ENCODE results near the gene GGNBP2. TPM values are rescaled to one million over a fixed set of nuclear protein-coding genes. Genes with fewer than 3 reads are reported as not detected.
A peak's percentile ranks its signal among the peaks of the same experiment; 100 is the strongest.

GGNBP2 gene, protein sequence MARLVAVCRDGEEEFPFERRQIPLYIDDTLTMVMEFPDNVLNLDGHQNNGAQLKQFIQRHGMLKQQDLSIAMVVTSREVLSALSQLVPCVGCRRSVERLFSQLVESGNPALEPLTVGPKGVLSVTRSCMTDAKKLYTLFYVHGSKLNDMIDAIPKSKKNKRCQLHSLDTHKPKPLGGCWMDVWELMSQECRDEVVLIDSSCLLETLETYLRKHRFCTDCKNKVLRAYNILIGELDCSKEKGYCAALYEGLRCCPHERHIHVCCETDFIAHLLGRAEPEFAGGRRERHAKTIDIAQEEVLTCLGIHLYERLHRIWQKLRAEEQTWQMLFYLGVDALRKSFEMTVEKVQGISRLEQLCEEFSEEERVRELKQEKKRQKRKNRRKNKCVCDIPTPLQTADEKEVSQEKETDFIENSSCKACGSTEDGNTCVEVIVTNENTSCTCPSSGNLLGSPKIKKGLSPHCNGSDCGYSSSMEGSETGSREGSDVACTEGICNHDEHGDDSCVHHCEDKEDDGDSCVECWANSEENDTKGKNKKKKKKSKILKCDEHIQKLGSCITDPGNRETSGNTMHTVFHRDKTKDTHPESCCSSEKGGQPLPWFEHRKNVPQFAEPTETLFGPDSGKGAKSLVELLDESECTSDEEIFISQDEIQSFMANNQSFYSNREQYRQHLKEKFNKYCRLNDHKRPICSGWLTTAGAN
- 27.6 and 35.7 TPM in 2 replicates for total RNA-seq (2014; rRNA removed; shearing (Covaris generic))

DNA sequence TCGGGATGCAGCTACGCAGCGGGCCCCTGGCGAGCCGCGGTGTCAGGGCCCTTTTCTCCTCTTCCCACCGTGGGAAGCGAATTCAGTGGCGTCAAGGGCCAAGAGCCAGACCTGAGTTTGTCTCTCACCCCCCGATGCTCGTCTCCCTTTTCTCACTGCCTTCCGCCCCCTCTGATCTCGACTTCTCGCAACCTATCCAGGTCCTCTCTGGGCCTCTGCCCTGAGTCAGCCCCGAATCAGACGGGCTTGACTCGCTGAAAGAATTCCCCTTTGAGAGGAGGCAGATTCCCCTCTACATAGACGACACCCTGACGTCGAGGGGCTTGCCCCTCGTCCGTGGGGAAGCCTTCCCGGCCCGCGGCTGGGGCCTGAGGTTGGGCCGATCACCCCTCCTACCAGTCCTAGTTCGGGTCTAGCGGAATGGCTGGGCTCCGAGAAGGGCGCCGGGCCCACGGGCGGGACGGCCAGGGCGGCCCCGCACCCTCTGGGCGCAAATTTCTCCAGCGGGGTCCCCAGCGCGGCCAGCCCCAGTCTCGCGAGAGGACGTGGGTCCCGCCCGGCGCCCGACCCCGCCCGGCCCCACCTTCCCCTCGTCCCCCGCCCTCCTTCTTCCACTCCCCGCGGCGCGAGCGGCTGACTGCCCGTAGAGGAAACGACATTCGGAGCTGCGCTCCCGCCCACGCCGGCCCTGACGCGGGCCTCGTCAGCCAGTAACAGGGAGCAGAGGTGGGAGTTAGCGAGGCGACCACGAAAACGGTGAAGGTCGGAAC, at the start of gene GGNBP2:
Gene GGNBP2 (plus strand): TSS at position 613 of the 770 bp plus-strand sequence. CDS start 806 bp downstream, outside the sequence.
- peak; percentile 97 for DNase-seq
- H3K4me3 ChIP-seq (ENCODE audit: insufficient read depth, low read depth, low read length), result peak within 1 kb of the TSS; percentile 92
- no peaks in the 10 kb centered on the region for H3K36me3 ChIP-seq (replicated peaks; ENCODE audit: control insufficient read depth, insufficient read depth, low read length)
- H3K27me3 ChIP-seq (ENCODE audit: control insufficient read depth, insufficient read depth, low read length), result no peaks in the 10 kb centered on the region

GRCh38 chr17:36495076-36495578, 49.6 kb upstream of the GGNBP2 start:
- no peak for DNase-seq
- H3K4me3 ChIP-seq (ENCODE audit: insufficient read depth, low read depth, low read length), result no peak overlapping the region
- H3K36me3 ChIP-seq (replicated peaks; ENCODE audit: control insufficient read depth, insufficient read depth, low read length), result peaks cover 40% of the 10 kb centered on the region

DNA sequence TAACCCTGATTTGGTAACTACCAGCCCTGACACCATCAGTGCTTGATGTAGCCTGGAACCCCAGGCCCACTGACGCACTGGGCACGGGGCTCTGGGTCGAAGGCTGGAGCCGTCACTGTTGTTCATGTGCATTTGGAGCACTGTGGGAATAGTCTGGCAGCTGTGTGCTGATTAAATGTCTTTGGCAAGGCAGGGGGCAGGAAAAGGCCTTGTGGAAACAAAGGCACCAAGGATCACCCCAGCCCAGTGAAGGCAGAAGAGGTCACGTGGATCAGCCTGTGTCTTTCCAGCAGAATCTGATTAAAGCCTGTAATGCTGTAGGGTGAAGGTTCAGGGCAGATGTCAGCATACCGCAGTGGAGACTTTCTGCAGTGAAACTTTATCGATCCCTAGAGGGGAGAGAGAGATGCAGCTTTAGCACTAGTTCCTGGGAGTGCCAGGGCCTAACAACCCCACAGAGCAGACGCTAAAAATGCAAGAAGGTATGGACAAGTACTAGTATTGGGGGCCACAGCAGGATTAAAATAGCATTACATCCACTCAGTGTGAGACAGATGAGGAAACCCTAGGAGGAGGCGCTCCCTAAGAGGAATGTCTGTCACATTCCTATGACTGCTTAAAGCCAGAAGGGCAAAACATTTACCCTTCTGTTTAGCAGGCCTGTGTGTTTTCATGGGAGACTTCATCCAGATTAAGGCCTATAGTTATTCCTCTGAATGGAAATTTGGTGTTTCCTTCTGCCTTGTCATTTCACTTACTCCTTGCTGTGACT, 48.5 kb upstream of the GGNBP2 start:
- no peak overlapping the region for H3K4me3 ChIP-seq (ENCODE audit: insufficient read depth, low read depth, low read length)
- peak; percentile 19 for DNase-seq
- no peaks in the 10 kb centered on the region for H3K27me3 ChIP-seq (ENCODE audit: control insufficient read depth, insufficient read depth, low read length)
- H3K36me3 ChIP-seq (replicated peaks; ENCODE audit: control insufficient read depth, insufficient read depth, low read length), result peaks cover 48% of the 10 kb centered on the region

More at GRCh38 chr17:36495076-36495578, 49.6 kb upstream of the GGNBP2 start:
- no peaks in the 10 kb centered on the region for H3K27me3 ChIP-seq (ENCODE audit: control insufficient read depth, insufficient read depth, low read length)

GRCh38 chr17:36498155-36498554, 46.6 kb upstream of the GGNBP2 start:
- DNase-seq, result peak; percentile 13
- no peaks in the 10 kb centered on the region for H3K27me3 ChIP-seq (ENCODE audit: control insufficient read depth, insufficient read depth, low read length)
- H3K4me3 ChIP-seq (ENCODE audit: insufficient read depth, low read depth, low read length), result no peak overlapping the region
- H3K36me3 ChIP-seq (replicated peaks; ENCODE audit: control insufficient read depth, insufficient read depth, low read length), result peaks cover 46% of the 10 kb centered on the region

- peak; percentile 9 for DNase-seq
- Histone ChIP-seq H3K36me3 (replicated peaks; ENCODE audit: control insufficient read depth, insufficient read depth, low read length) (peaks cover 48% of the 10 kb centered on the region), H3K27me3 (ENCODE audit: control insufficient read depth, insufficient read depth, low read length) (no peaks in the 10 kb centered on the region), H3K4me3 (ENCODE audit: insufficient read depth, low read depth, low read length) (no peak overlapping the region)
Observed at GRCh38 chr17:36498560-36499300, 46.0 kb upstream of the GGNBP2 start.

DNA sequence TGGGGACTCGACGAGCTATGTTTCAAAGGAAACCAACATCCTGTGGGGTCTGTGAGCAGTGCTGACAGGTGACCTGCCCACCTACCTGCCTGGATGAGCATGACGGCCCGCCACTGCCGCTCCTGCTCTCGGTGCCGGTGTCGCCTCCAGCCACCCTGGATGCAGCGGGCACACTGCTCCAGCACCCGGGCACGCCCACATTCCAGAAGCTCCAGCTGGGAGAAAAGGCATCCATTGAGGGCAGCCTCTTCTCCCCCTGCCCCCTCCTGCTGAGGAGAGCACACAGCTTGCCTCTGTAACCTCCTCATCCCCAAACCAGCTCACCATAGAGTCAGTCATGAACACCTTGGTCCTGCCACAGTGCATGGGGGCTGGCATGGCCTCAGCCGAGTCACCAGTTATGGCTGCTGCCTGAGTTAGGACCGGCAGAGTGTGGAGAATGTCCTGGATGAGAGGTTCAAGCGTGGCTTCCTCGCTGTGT, 43.9 kb upstream of the GGNBP2 start:
- DNase-seq, result peak; percentile 33
- Histone ChIP-seq H3K4me3 (ENCODE audit: insufficient read depth, low read depth, low read length) (no peak overlapping the region), H3K27me3 (ENCODE audit: control insufficient read depth, insufficient read depth, low read length) (no peaks in the 10 kb centered on the region), H3K36me3 (replicated peaks; ENCODE audit: control insufficient read depth, insufficient read depth, low read length) (peaks cover 49% of the 10 kb centered on the region)

GRCh38 chr17:36501351-36501750, 43.4 kb upstream of the GGNBP2 start:
- no peaks in the 10 kb centered on the region for H3K27me3 ChIP-seq (ENCODE audit: control insufficient read depth, insufficient read depth, low read length)
- no peak overlapping the region for H3K4me3 ChIP-seq (ENCODE audit: insufficient read depth, low read depth, low read length)
- H3K36me3 ChIP-seq (replicated peaks; ENCODE audit: control insufficient read depth, insufficient read depth, low read length), result peaks cover 49% of the 10 kb centered on the region
- DNase-seq, result no peak

DNA sequence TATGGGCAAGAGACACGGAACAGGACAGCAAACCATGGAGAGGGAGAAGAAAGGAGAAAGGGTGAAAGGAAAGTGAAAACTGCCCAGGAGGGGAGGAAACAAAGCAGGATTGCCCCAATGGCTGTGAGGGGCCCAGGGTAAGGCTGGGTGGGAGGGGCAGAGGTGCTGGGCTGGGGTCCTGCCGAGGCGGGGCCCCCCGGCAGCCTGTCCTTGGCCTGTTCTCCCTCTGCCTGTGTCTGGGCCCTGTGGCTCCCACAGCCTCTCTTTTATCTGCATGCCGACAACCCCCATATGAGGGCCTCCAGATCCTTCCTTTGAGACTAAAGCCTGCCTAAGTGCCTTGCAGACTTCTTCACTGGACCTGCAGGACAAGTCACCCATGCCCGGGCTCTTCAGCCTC, 42.8 kb upstream of the GGNBP2 start:
- peaks cover 53% of the 10 kb centered on the region for H3K36me3 ChIP-seq (replicated peaks; ENCODE audit: control insufficient read depth, insufficient read depth, low read length)
- no peak overlapping the region for H3K4me3 ChIP-seq (ENCODE audit: insufficient read depth, low read depth, low read length)
- H3K27me3 ChIP-seq (ENCODE audit: control insufficient read depth, insufficient read depth, low read length), result no peaks in the 10 kb centered on the region
- no peak for DNase-seq

GRCh38 chr17:36503456-36504155, 41.1 kb upstream of the GGNBP2 start:
- Histone ChIP-seq H3K36me3 (replicated peaks; ENCODE audit: control insufficient read depth, insufficient read depth, low read length) (peaks cover 59% of the 10 kb centered on the region), H3K4me3 (ENCODE audit: insufficient read depth, low read depth, low read length) (no peak overlapping the region), H3K27me3 (ENCODE audit: control insufficient read depth, insufficient read depth, low read length) (no peaks in the 10 kb centered on the region)
- no peak for DNase-seq

GRCh38 chr17:36504156-36504545, 40.6 kb upstream of the GGNBP2 start:
- Histone ChIP-seq H3K36me3 (replicated peaks; ENCODE audit: control insufficient read depth, insufficient read depth, low read length) (peaks cover 64% of the 10 kb centered on the region), H3K27me3 (ENCODE audit: control insufficient read depth, insufficient read depth, low read length) (no peaks in the 10 kb centered on the region), H3K4me3 (ENCODE audit: insufficient read depth, low read depth, low read length) (no peak overlapping the region)
- DNase-seq, result peak; percentile 11

DNA sequence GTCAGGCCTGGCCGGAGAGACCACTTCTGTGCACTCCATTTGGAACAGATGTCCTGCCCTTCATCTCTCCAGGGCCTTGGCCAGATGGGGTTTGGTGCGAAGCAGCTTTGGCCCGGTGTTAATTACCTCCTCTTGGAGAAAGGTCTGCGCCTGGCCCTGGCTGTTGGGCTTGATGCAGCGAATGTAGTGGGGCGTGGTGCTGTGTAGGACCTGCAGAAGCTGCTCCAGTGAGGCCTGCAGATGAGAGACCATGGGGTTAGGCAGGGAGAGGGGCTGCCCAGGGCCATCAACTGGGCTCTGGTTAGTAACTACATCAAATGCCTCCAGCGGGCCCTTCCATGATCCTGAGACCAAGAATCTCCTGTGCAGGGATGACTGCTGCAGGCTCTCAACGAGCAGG, 39.5 kb upstream of the GGNBP2 start:
- DNase-seq, result no peak
- Histone ChIP-seq H3K36me3 (replicated peaks; ENCODE audit: control insufficient read depth, insufficient read depth, low read length) (peaks cover 72% of the 10 kb centered on the region), H3K4me3 (ENCODE audit: insufficient read depth, low read depth, low read length) (no peak overlapping the region), H3K27me3 (ENCODE audit: control insufficient read depth, insufficient read depth, low read length) (no peaks in the 10 kb centered on the region)

DNA sequence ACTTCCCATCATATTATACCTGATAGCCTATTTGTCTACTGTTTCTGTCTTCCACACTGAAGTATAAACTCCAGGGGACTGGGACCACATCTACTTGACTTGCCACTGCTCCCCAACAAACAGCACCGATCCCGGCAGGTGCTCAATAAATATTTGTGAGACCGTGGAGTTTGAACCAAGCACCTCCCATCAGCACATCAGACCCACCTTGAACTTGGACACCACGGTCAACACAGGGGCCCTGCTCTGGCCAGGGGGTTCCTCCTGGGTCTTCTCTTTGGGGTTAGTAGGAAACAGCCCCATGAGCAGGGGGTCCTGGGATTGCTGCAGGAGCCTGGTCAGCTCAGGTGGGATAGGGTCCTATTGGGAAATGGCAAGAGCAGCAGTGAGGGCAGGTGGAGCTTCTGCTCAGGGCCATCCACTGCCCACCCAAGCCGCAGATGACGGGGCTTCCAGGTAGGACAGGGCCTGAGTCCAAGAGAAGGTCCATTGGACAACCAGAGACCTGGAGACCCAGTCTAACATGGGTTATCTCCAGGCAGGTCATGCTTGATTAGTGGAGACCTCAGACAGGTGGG, 38.4 kb upstream of the GGNBP2 start:
- DNase-seq, result peak; percentile 23
- H3K36me3 ChIP-seq (replicated peaks; ENCODE audit: control insufficient read depth, insufficient read depth, low read length), result peaks cover 73% of the 10 kb centered on the region
- H3K4me3 ChIP-seq (ENCODE audit: insufficient read depth, low read depth, low read length), result no peak overlapping the region
- H3K27me3 ChIP-seq (ENCODE audit: control insufficient read depth, insufficient read depth, low read length), result no peaks in the 10 kb centered on the region

All from H7 (cell line).